Adrenal gland (tissue), 5 donors: ENCODE data around the gene DCAF11.

ENCODE experiments used
- POLR2A ChIP-seq, 2 donors: fragments of 450-650 bp; IDR thresholded peaks; one replicate each; pipeline ENCODE4 v1.6.1; 2017; ENCODE audit warnings: antibody characterized with exemption in 2 of 2, mild to moderate bottlenecking in 2 of 2, moderate library complexity in 1 of 2
- TF ChIP-seq, protein P1 (sequence below), 6 experiments: fragments of 450-650 bp in 4 of 6; fragments of 200-600 bp in 2 of 6; sonication (generic) in 1 of 6; IDR thresholded peaks; 1 replicate in 5 of 6; 2 replicates in 1 of 6; pipeline versions ENCODE4 v1.5.1 to v1.8.0; 2016 to 2021; ENCODE audit warnings: antibody characterized with exemption in 6 of 6, mild to moderate bottlenecking in 2 of 6, moderate library complexity in 1 of 6
- donor health status: DM: no; HTN: no; CAD: no.

- TF ChIP-seq, protein P1, sequence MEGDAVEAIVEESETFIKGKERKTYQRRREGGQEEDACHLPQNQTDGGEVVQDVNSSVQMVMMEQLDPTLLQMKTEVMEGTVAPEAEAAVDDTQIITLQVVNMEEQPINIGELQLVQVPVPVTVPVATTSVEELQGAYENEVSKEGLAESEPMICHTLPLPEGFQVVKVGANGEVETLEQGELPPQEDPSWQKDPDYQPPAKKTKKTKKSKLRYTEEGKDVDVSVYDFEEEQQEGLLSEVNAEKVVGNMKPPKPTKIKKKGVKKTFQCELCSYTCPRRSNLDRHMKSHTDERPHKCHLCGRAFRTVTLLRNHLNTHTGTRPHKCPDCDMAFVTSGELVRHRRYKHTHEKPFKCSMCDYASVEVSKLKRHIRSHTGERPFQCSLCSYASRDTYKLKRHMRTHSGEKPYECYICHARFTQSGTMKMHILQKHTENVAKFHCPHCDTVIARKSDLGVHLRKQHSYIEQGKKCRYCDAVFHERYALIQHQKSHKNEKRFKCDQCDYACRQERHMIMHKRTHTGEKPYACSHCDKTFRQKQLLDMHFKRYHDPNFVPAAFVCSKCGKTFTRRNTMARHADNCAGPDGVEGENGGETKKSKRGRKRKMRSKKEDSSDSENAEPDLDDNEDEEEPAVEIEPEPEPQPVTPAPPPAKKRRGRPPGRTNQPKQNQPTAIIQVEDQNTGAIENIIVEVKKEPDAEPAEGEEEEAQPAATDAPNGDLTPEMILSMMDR (IDR thresholded peaks at IDR 0.05), result no peak
- TF ChIP-seq POLR2A (IDR thresholded peaks at IDR 0.05), result no peak
Measured at GRCh38 chr14:24072436-24072835, 42.1 kb upstream of the DCAF11 start.
